HepG2 (cell line): ENCODE results near the gene SIGMAR1. TPM values are rescaled to one million over a fixed set of nuclear protein-coding genes. Genes with fewer than 3 reads are reported as not detected.

Experiments used
- GABPA ChIP-seq, 2 experiments: IDR thresholded peaks; 2 replicates each; pipeline ENCODE4 v1.6.1; 2011 to 2016; ENCODE audit warnings: low read depth in 2 of 2, low read length in 1 of 2, missing biosample characterization in 1 of 2, missing genetic modification characterization in 1 of 2
- GFI1 ChIP-seq: sonication (generic); formaldehyde crosslinking; IDR thresholded peaks from 2 replicates; pipeline ENCODE4 v1.5.0; 2020; ENCODE audit warnings: missing genetic modification reagents, mild to moderate bottlenecking, borderline replicate concordance
- JUNB ChIP-seq: sonication (generic); formaldehyde crosslinking; IDR thresholded peaks from 2 replicates; pipeline ENCODE4 v1.8.0; 2022; ENCODE audit warnings: missing genetic modification reagents, mild to moderate bottlenecking, borderline replicate concordance
- MAF1 ChIP-seq: sonication (generic); formaldehyde crosslinking; IDR thresholded peaks from 2 replicates; pipeline ENCODE4 v1.5.0; 2020; ENCODE audit warnings: missing genetic modification reagents, borderline replicate concordance
- MXD4 ChIP-seq: IDR thresholded peaks from 2 replicates; pipeline ENCODE4 v1.6.1; 2016; ENCODE audit warnings: mild to moderate bottlenecking, missing biosample characterization, missing genetic modification reagents
- POGK ChIP-seq: sonication (generic); formaldehyde crosslinking; conservative IDR thresholded peaks from 2 replicates; pipeline ENCODE4 v1.8.0; 2022; ENCODE audit warnings: mild to moderate bottlenecking, moderate library complexity, missing genetic modification reagents
- SKIL ChIP-seq: sonication (generic); formaldehyde crosslinking; IDR thresholded peaks from 2 replicates; pipeline ENCODE4 v1.8.0; 2022; ENCODE audit warnings: missing genetic modification reagents, mild to moderate bottlenecking, moderate library complexity, borderline replicate concordance
- STAT5B ChIP-seq: sonication (generic); formaldehyde crosslinking; IDR thresholded peaks from 2 replicates; pipeline ENCODE4 v1.4.0; 2020; ENCODE audit warnings: missing genetic modification reagents
- WIZ ChIP-seq: sonication (generic); formaldehyde crosslinking; IDR thresholded peaks from 2 replicates; pipeline ENCODE4 v1.5.1; 2020; ENCODE audit warnings: mild to moderate bottlenecking, missing genetic modification reagents
- ZNF331 ChIP-seq: sonication (generic); formaldehyde crosslinking; IDR thresholded peaks from 2 replicates; pipeline ENCODE4 v1.4.0; 2020; ENCODE audit warnings: missing genetic modification reagents
- ZNF44 ChIP-seq: sonication (generic); formaldehyde crosslinking; IDR thresholded peaks from 2 replicates; pipeline ENCODE4 v1.5.1; 2020; ENCODE audit warnings: mild to moderate bottlenecking, missing genetic modification reagents
- ZNF572 ChIP-seq: sonication (generic); formaldehyde crosslinking; IDR thresholded peaks from 2 replicates; pipeline ENCODE4 v1.5.1; 2020; ENCODE audit warnings: mild to moderate bottlenecking, missing genetic modification reagents
- ZNF737 ChIP-seq: sonication (generic); formaldehyde crosslinking; IDR thresholded peaks from 2 replicates; pipeline ENCODE4 v1.5.0; 2020; ENCODE audit warnings: missing genetic modification reagents, mild to moderate bottlenecking, borderline replicate concordance
- ZNF749 ChIP-seq: sonication (generic); formaldehyde crosslinking; IDR thresholded peaks from 2 replicates; pipeline ENCODE4 v1.8.0; 2022; ENCODE audit warnings: mild to moderate bottlenecking, missing genetic modification reagents, moderate library complexity, borderline replicate concordance
- ZNF83 ChIP-seq: sonication (generic); formaldehyde crosslinking; IDR thresholded peaks from 2 replicates; pipeline ENCODE4 v1.4.0; 2020; ENCODE audit warnings: missing genetic modification reagents, mild to moderate bottlenecking, borderline replicate concordance
- ZSCAN25 ChIP-seq: sonication (generic); formaldehyde crosslinking; IDR thresholded peaks from 2 replicates; pipeline ENCODE4 v1.8.0; 2022; ENCODE audit warnings: mild to moderate bottlenecking, missing genetic modification reagents
- polyA plus RNA-seq, 8 experiments: library from polyadenylated mRNA; depleted of rRNA in 3 of 8; stranded (reverse) in 7 of 8; unstranded in 1 of 8; fragments of >200 nt; fragmentation: Illumina TruSeq in 4 of 8; extraction: Trizol in 4 of 8; gene quantifications; 2 replicates each; pipeline versions ENCODE4 v1.2.1 to v1.2.3, GENCODE V29; 2011 to 2016; ENCODE audit warnings: low read depth in 4 of 8, missing spikeins in 1 of 8, mixed read lengths in 1 of 8; ENCODE audit not compliant: insufficient read depth in 1 of 8
- total RNA-seq, 5 experiments: library from RNA; depleted of rRNA; stranded (reverse); fragments of >200 nt; fragmentation: Illumina TruSeq; extraction: Trizol; gene quantifications; 2 replicates each; pipeline ENCODE4 v1.2.3, GENCODE V29; 2016; ENCODE audit warnings: low read depth in 1 of 5
- TF ChIP-seq, protein P1 (sequence below): sonication (generic); formaldehyde crosslinking; IDR thresholded peaks from 2 replicates; pipeline ENCODE4 v1.4.0; 2020; ENCODE audit warnings: mild to moderate bottlenecking, low read depth, missing genetic modification reagents
- TF ChIP-seq, protein P2 (sequence below): sonication (generic); formaldehyde crosslinking; IDR thresholded peaks from 2 replicates; pipeline ENCODE4 v1.5.1; 2020; ENCODE audit warnings: mild to moderate bottlenecking, missing genetic modification reagents
- TF ChIP-seq, protein P3 (sequence below): sonication (generic); formaldehyde crosslinking; IDR thresholded peaks from 2 replicates; pipeline ENCODE4 v1.4.0; 2020; ENCODE audit warnings: mild to moderate bottlenecking, missing genetic modification reagents

Gene SIGMAR1
- total and polyA plus RNA-seq, 2 of the 13 experiments (the other 11 are each of a cell fraction or from before 2014, with no cell fraction given): 38.9 to 60.8 TPM

- TF ChIP-seq, protein P1, sequence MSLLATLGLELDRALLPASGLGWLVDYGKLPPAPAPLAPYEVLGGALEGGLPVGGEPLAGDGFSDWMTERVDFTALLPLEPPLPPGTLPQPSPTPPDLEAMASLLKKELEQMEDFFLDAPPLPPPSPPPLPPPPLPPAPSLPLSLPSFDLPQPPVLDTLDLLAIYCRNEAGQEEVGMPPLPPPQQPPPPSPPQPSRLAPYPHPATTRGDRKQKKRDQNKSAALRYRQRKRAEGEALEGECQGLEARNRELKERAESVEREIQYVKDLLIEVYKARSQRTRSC: no peak
- TF ChIP-seq ZNF83 (no peak), ZNF737 (CRISPR knock-in tag) (no peak), MAF1 (no peak), ZSCAN25 (CRISPR knock-in tag) (no peak), STAT5B (no peak), SKIL (CRISPR knock-in tag) (peak; percentile 53; the same call in 1 of the 2 replicates), POGK (CRISPR knock-in tag) (no peak), JUNB (CRISPR knock-in tag) (no peak), WIZ (CRISPR knock-in tag) (no peak), ZNF331 (CRISPR knock-in tag) (peak; percentile 54; the same call in 1 of the 2 replicates), GABPA (IDR thresholded peaks at IDR 0.05; ENCODE audit: low read depth, low read length) (no peak), GABPA (CRISPR knock-in tag; IDR thresholded peaks at IDR 0.05; ENCODE audit: low read depth) (peak; percentile 39), GFI1 (peak; percentile 65; the same call in 1 of the 2 replicates), ZNF572 (CRISPR knock-in tag) (0 out of 2 replicates have a peak, but pooled peaks have one; percentile 54), ZNF749 (CRISPR knock-in tag) (no peak), MXD4 (CRISPR knock-in tag) (no peak), ZNF44 (CRISPR knock-in tag) (no peak)
- TF ChIP-seq, protein P2, sequence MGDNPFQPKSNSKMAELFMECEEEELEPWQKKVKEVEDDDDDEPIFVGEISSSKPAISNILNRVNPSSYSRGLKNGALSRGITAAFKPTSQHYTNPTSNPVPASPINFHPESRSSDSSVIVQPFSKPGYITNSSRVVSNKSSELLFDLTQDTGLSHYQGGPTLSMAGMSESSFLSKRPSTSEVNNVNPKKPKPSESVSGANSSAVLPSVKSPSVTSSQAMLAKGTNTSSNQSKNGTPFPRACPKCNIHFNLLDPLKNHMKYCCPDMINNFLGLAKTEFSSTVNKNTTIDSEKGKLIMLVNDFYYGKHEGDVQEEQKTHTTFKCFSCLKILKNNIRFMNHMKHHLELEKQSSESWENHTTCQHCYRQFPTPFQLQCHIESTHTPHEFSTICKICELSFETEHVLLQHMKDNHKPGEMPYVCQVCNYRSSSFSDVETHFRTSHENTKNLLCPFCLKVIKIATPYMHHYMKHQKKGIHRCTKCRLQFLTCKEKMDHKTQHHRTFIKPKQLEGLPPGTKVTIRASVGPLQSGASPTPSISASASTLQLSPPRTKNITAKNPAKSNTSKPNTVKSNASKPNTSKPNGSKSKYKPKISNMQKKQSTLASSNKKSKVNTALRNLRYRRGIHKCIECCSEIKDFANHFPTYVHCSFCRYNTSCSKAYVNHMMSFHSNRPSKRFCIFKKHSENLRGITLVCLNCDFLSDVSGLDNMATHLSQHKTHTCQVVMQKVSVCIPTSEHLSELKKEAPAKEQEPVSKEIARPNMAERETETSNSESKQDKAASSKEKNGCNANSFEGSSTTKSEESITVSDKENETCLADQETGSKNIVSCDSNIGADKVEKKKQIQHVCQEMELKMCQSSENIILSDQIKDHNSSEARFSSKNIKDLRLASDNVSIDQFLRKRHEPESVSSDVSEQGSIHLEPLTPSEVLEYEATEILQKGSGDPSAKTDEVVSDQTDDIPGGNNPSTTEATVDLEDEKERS (CRISPR knock-in tag): 0 out of 2 replicates have a peak, but pooled peaks have one; percentile 1
- TF ChIP-seq, protein P3, sequence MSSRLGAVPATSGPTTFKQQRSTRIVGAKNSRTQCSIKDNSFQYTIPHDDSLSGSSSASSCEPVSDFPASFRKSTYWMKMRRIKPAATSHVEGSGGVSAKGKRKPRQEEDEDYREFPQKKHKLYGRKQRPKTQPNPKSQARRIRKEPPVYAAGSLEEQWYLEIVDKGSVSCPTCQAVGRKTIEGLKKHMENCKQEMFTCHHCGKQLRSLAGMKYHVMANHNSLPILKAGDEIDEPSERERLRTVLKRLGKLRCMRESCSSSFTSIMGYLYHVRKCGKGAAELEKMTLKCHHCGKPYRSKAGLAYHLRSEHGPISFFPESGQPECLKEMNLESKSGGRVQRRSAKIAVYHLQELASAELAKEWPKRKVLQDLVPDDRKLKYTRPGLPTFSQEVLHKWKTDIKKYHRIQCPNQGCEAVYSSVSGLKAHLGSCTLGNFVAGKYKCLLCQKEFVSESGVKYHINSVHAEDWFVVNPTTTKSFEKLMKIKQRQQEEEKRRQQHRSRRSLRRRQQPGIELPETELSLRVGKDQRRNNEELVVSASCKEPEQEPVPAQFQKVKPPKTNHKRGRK: no peak
Observed at GRCh38 chr9:34644766-34645314, 7.3 kb upstream of the SIGMAR1 start (continued).
